HEK293T (cell line): ENCODE results near the gene FAF2.

ENCODE experiments used
- ELF4 ChIP-seq: fragments of 450-650 bp; IDR thresholded peaks from 2 replicates; pipeline ENCODE4 v1.6.1; 2017; ENCODE audit warnings: antibody characterized with exemption
- L3MBTL2 ChIP-seq: fragments of 450-650 bp; conservative IDR thresholded peaks from 2 replicates; pipeline ENCODE4 v1.6.1; 2016; ENCODE audit warnings: mild to moderate bottlenecking
- SP1 ChIP-seq: fragments of 450-650 bp; IDR thresholded peaks from 2 replicates; pipeline ENCODE4 v1.6.1; 2017
- TARDBP ChIP-seq: fragments of 450-650 bp; IDR thresholded peaks from 2 replicates; pipeline ENCODE4 v1.6.1; 2016
- ZNF384 ChIP-seq: fragments of 450-650 bp; IDR thresholded peaks from 2 replicates; pipeline ENCODE4 v1.6.1; 2016

DNA sequence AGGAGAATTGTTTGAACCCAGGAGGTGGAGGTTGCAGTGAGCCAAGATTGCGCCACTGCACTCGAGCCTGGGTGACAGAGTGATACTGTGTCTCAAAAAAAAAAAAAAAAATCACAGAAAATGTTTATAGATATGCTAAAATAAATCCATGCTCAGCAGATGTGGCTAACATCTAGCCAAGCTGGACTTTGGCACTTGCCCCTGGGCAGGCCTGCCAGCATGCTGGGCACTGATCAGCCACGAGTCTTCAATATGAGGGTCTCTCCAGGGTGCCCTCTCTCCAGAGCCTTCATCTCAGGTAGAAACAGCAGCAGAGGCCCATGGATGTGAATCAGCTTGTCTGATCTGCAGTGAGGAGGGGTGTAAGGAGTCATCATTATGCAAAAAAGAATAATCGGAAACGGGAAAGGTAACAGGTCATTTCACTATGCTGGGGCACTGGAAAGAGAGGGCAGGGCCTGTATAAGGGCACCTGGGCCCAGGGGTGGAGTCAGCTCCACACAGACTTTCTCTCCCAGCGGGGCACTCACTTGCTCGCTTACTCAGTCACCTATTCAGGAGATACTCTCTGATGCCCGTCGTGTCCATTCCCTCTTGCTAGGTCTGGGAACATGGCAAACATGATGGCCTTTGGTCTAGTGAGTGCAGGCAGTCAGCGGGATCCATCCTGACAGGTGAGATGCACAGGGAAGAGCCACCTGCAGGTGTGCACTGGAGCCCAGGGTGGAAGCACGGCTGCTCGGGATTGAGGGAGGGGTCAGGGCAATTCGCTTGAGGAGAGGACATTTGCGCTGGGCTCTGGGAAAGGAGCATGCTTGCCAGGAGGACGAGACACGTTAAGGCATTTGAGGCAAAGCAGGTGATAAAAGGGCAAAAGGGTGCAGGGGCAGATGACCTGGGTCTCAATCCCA lies 71.9 kb downstream of the FAF2 start:
- TF ChIP-seq SP1 (no peak), ZNF384 (no peak), ELF4 (no peak), TARDBP (no peak), L3MBTL2 (no peak)
